Posterior cingulate gyrus (tissue), 11 donors: ENCODE measurements around the gene VPS13D.

Experiments
- DNase-seq, 10 donors: peaks; one replicate each; pipeline versions ENCODE4 v3.0.0 to v3.0.0-alpha.2; 2020 to 2021; ENCODE audit warnings: mixed read lengths in 3 of 10
- intact Hi-C: fragments of 100-400 bp; cut with DNase I; formaldehyde crosslinking; loops from one replicate; pipeline ENCODE4 v1.15.1; 2023

VPS13D gene

GRCh38 chr1:12229835-12230548 is at the start of gene VPS13D:
TSS of gene VPS13D (plus strand) at chr1:12230030. CDS start at chr1:12234267, 4,237 bp downstream.
- intact Hi-C loops: loop anchor here (1.0 kb wide), 1 partner anchor 390 kb away; no protein-coding TSS in a partner anchor
- peak; percentile 64 to 96 (median 78) for DNase-seq

GRCh38 chr1:12180315-12180714 is 49.5 kb upstream of the VPS13D start:
- DNase-seq: peak in 6 of 10 donors; percentile 34 to 93 (median 52)
- intact Hi-C loops: loop anchor here (5.0 kb wide), 1 partner anchor 38 kb away; no protein-coding TSS in a partner anchor

GRCh38 chr1:12180903-12181302 is 48.9 kb upstream of the VPS13D start:
- intact Hi-C loops: loop anchor here (5.0 kb wide), 1 partner anchor 39 kb away; no protein-coding TSS in a partner anchor
- DNase-seq: no peak

GRCh38 chr1:12181568-12181967 is 48.3 kb upstream of the VPS13D start:
- intact Hi-C loops: loop anchor here (5.0 kb wide), 1 partner anchor 39 kb away; no protein-coding TSS in a partner anchor
- no peak for DNase-seq

GRCh38 chr1:12182410-12182984 is 47.3 kb upstream of the VPS13D start:
- DNase-seq: no peak
- intact Hi-C loops: loop anchor here (5.0 kb wide), 1 partner anchor 40 kb away; no protein-coding TSS in a partner anchor

GRCh38 chr1:12183095-12183794 is 46.6 kb upstream of the VPS13D start:
- DNase-seq: no peak
- intact Hi-C loops: loop anchor here (5.0 kb wide), 1 partner anchor 41 kb away; no protein-coding TSS in a partner anchor

- DNase-seq: peak in 7 of 10 donors; percentile 29 to 93 (median 49)
- intact Hi-C loops: loop anchor here (5.0 kb wide), 1 partner anchor 42 kb away; no protein-coding TSS in a partner anchor
Observed at GRCh38 chr1:12184008-12184681, 45.7 kb upstream of the VPS13D start.

- intact Hi-C loops: no loop called here
Observed at GRCh38 chr1:12185036-12185917, 44.6 kb upstream of the VPS13D start.

GRCh38 chr1:12185918-12186678 is 43.7 kb upstream of the VPS13D start:
- intact Hi-C loops: no loop called here

More at GRCh38 chr1:12185036-12185917, 44.6 kb upstream of the VPS13D start:
- no peak for DNase-seq

GRCh38 chr1:12186679-12186985 is 43.2 kb upstream of the VPS13D start:
- no peak for DNase-seq
- intact Hi-C loops: no loop called here

More at GRCh38 chr1:12185918-12186678, 43.7 kb upstream of the VPS13D start:
- DNase-seq: no peak

- intact Hi-C loops: no loop called here
- no peak for DNase-seq
Observed at GRCh38 chr1:12188115-12188514, 41.7 kb upstream of the VPS13D start.

GRCh38 chr1:12188657-12189327 is 41.0 kb upstream of the VPS13D start:
- no peak for DNase-seq
- intact Hi-C loops: no loop called here

- no peak for DNase-seq
- intact Hi-C loops: no loop called here
Observed at GRCh38 chr1:12189328-12189682, 40.5 kb upstream of the VPS13D start.

- intact Hi-C loops: no loop called here
- DNase-seq: no peak
Observed at GRCh38 chr1:12191242-12192032, 38.4 kb upstream of the VPS13D start.

- intact Hi-C loops: no loop called here
- DNase-seq: no peak
Observed at GRCh38 chr1:12194666-12195216, 35.1 kb upstream of the VPS13D start.

GRCh38 chr1:12195416-12195815 is 34.4 kb upstream of the VPS13D start:
- intact Hi-C loops: no loop called here
- no peak for DNase-seq
